CD4-positive, alpha-beta T cell (primary cell): ENCODE results near the gene SCAMP5. TPM values are rescaled to one million over a fixed set of nuclear protein-coding genes. Genes with fewer than 3 reads are reported as not detected.

Source experiments
- ATAC-seq: fragments of 200-7000 bp; cut with Tn5 transposase; one replicate; pipeline ENCODE4 v1.10.0; 2022; ENCODE audit warnings: mild to moderate bottlenecking; ENCODE audit not compliant: poor library complexity
- CTCF ChIA-PET: fragments of 350-600 bp; sonication (Branson Sonifier 250); formaldehyde crosslinking; loops from one replicate; lab custom pipeline; 2021; ENCODE audit warnings: antibody characterized with exemption, inconsistent platforms; lab: Charles Lee
- POLR2A ChIA-PET: fragments of 350-600 bp; sonication (Branson Sonifier 250); formaldehyde crosslinking; loops from one replicate; lab custom pipeline; 2021; ENCODE audit warnings: antibody characterized with exemption, inconsistent platforms; lab: Charles Lee
- DNase-seq, 14 experiments: peaks; one replicate each; pipeline ENCODE4 v3.0.0-alpha.2; 2013 to 2020; ENCODE audit warnings: mixed read lengths in 2 of 14
- H3K27ac ChIP-seq, 2 donors: one replicate each; pipeline versions ENCODE4 v1.5.1 to v1.7.0; 2013; ENCODE audit warnings: low read length in 2 of 2, low read depth in 1 of 2, mild to moderate bottlenecking in 1 of 2
- H3K27me3 ChIP-seq, 2 experiments: 1 replicate in 1 of 2; 2 replicates in 1 of 2; pipeline versions ENCODE4 v1.6.1 to v1.7.0; 2013; ENCODE audit warnings: low read length in 2 of 2, control low read depth in 1 of 2, mild to moderate bottlenecking in 1 of 2, moderate library complexity in 1 of 2; ENCODE audit not compliant: insufficient read depth in 2 of 2, control insufficient read depth in 1 of 2
- H3K36me3 ChIP-seq: one replicate; pipeline ENCODE4 v1.6.1; 2013; ENCODE audit warnings: low read length, control low read depth; ENCODE audit not compliant: insufficient read depth
- H3K4me1 ChIP-seq: one replicate; pipeline ENCODE4 v1.6.1; 2013; ENCODE audit warnings: low read length, control low read depth; ENCODE audit not compliant: insufficient read depth
- H3K4me3 ChIP-seq: one replicate; pipeline ENCODE4 v1.5.1; 2013; ENCODE audit warnings: mild to moderate bottlenecking, low read length, moderate library complexity
- H3K9me3 ChIP-seq, 2 experiments: 1 replicate in 1 of 2; 2 replicates in 1 of 2; pipeline versions ENCODE4 v1.6.1 to v1.7.0; 2013; ENCODE audit warnings: low read length in 2 of 2, mild to moderate bottlenecking in 2 of 2, control low read depth in 1 of 2, moderate library complexity in 1 of 2; ENCODE audit not compliant: control insufficient read depth in 1 of 2, insufficient read depth in 1 of 2
- H3K27ac Mint-ChIP-seq: one replicate; pipeline ENCODE4 v1.8.0; 2020; ENCODE audit warnings: mixed read lengths
- H3K27me3 Mint-ChIP-seq: one replicate; pipeline ENCODE4 v1.8.0; 2021; ENCODE audit warnings: mixed read lengths
- H3K36me3 Mint-ChIP-seq: one replicate; pipeline ENCODE4 v1.8.0; 2021; ENCODE audit warnings: low read depth, mixed read lengths
- H3K4me1 Mint-ChIP-seq: one replicate; pipeline ENCODE4 v1.8.0; 2021; ENCODE audit warnings: low read depth, mixed read lengths
- H3K4me3 Mint-ChIP-seq: one replicate; pipeline ENCODE4 v1.8.0; 2020; ENCODE audit warnings: mild to moderate bottlenecking, mixed read lengths
- H3K9me3 Mint-ChIP-seq: one replicate; pipeline ENCODE4 v1.8.0; 2020; ENCODE audit warnings: mixed read lengths
- intact Hi-C, 2 experiments: fragments of 100-400 bp; cut with DNase I in 1 of 2; cut with micrococcal nuclease in 1 of 2; formaldehyde crosslinking; loops; one replicate each; pipeline versions ENCODE4 v1.15.1 to v1.9.0; 2023 to 2025; cut with DNase I, micrococcal nuclease
- total RNA-seq, 174 experiments: library from RNA in 2 of 174; stranded (reverse) in 2 of 174; gene quantifications; one replicate each; pipeline ENCODE4 v1.2.3 and lab custom pipeline; 2021 to 2026
- TF ChIP-seq, protein P1 (sequence below): fragments of 200-600 bp; IDR thresholded peaks from one replicate; pipeline ENCODE4 v1.8.0; 2022; ENCODE audit warnings: antibody characterized with exemption, mild to moderate bottlenecking

The SCAMP5 gene
- total RNA-seq, 2 experiments from 2014 or later = 5.7 to 6.4 TPM

DNA sequence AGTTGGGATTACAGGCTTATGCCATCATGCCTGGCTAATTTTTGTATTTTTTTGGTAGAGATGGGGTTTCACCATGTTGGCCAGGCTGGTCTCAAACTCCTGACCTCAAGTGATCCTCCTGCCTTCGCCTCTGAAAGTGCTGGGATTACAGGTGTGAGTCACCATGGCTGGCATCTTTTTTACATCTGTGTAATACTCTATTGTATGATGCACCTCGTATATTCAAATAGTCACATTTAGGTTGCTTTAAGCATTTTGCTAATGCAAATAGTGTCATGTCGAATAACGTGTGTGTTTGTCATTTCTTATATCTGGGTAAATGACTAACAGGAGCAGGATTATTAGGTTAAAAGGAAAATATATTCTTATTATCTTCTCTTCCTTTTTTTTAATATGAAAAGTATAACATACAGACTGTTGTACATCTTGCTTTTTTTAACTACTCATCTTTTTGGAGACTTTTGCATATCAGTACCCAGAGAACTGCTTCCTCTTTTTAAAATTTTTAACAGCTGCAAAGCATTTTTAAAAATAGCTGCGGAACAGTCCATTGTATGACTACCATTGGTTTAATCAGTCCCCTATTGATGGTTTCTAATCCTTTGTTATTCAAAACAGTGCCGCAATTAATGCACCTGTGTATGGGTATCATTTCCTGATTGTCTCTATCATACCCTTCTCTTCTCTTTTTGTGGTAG lies 13.4 kb downstream of the SCAMP5 start:
- ATAC-seq (no peak), DNase-seq (no peak)
- no peak overlapping the region for H3K4me3 ChIP-seq
- Mint-ChIP-seq H3K4me1 (peaks cover 8% of the 10 kb centered on the region), H3K36me3 (no peaks in the 10 kb centered on the region), H3K4me3 (no peak overlapping the region), H3K27me3 (no peaks in the 10 kb centered on the region), H3K27ac (no peak overlapping the region), H3K9me3 (no peaks in the 10 kb centered on the region)
- no peak overlapping the region for H3K27ac ChIP-seq
- no peaks in the 10 kb centered on the region for H3K36me3 ChIP-seq
- intact Hi-C loops = no loop called here
- CTCF ChIA-PET = no interaction called here
- TF ChIP-seq, protein P1, sequence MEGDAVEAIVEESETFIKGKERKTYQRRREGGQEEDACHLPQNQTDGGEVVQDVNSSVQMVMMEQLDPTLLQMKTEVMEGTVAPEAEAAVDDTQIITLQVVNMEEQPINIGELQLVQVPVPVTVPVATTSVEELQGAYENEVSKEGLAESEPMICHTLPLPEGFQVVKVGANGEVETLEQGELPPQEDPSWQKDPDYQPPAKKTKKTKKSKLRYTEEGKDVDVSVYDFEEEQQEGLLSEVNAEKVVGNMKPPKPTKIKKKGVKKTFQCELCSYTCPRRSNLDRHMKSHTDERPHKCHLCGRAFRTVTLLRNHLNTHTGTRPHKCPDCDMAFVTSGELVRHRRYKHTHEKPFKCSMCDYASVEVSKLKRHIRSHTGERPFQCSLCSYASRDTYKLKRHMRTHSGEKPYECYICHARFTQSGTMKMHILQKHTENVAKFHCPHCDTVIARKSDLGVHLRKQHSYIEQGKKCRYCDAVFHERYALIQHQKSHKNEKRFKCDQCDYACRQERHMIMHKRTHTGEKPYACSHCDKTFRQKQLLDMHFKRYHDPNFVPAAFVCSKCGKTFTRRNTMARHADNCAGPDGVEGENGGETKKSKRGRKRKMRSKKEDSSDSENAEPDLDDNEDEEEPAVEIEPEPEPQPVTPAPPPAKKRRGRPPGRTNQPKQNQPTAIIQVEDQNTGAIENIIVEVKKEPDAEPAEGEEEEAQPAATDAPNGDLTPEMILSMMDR = no peak
- H3K27me3 ChIP-seq = peaks cover 0 to 4% of the 10 kb centered on the region in 2 experiments
- no peaks in the 10 kb centered on the region for H3K9me3 ChIP-seq
- POLR2A ChIA-PET = interaction anchor here (2.2 kb wide), 1 partner anchor 15 kb away, joined by 7 read pairs; the partner anchor contains the start of gene PPCDC
- no peaks in the 10 kb centered on the region for H3K4me1 ChIP-seq

DNA sequence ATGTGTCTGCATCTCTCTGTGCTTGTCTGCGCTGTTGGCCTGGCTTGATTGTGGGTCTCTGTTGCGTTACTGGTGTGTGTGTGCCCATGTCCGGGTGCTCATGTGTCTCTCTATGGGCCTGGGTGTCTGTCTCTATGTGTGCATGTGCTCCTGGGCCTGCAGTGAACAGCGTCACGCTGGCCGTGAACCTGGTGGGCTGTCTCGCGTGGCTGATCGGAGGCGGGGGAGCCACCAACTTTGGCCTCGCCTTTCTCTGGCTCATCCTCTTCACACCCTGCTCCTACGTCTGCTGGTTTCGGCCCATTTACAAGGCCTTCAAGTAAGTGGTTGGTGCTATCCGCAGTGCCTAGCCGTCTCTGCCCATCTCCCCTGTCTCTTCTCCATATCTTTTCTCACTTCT lies 21.1 kb downstream of the SCAMP5 start:
- no peak overlapping the region for H3K4me3 ChIP-seq
- no peaks in the 10 kb centered on the region for H3K9me3 ChIP-seq
- ChIA-PET CTCF (no interaction called here), POLR2A (no interaction called here)
- TF ChIP-seq, protein P1 = no peak
- no peaks in the 10 kb centered on the region for H3K4me1 ChIP-seq
- peaks cover 0 to 2% of the 10 kb centered on the region in 2 experiments for H3K27me3 ChIP-seq
- no peaks in the 10 kb centered on the region for H3K36me3 ChIP-seq
- ATAC-seq (no peak), DNase-seq (no peak)
- no peaks in the 10 kb centered on the region for H3K27me3 Mint-ChIP-seq
- H3K36me3 Mint-ChIP-seq = no peaks in the 10 kb centered on the region
- H3K27ac Mint-ChIP-seq = no peak overlapping the region
- no peaks in the 10 kb centered on the region for H3K9me3 Mint-ChIP-seq
- intact Hi-C loops = no loop called here
- no peaks in the 10 kb centered on the region for H3K4me1 Mint-ChIP-seq
- no peak overlapping the region for H3K27ac ChIP-seq
- no peak overlapping the region for H3K4me3 Mint-ChIP-seq

DNA sequence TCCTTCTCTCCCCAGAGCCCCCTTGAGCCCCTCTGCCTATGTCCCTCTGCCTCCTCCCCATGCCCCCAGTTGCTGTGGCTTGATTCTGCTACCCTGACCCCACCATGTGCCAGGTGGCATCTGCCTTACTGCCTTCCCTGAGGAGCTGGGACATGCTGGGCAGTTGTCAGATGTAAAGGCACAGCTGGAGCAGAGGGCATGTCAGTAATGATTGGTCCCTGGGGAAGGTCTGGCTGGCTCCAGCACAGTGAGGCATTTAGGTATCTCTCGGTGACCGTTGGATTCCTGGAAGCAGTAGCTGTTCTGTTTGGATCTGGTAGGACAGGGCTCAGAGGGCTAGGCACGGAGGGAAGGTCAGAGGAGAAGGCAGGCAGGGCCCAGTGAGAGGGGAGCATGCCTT lies 24.6 kb downstream of the SCAMP5 start:
- TF ChIP-seq, protein P1 = no peak
- Mint-ChIP-seq H3K27me3 (no peaks in the 10 kb centered on the region), H3K36me3 (peaks cover 7% of the 10 kb centered on the region), H3K27ac (no peak overlapping the region), H3K4me3 (no peak overlapping the region), H3K9me3 (no peaks in the 10 kb centered on the region), H3K4me1 (peaks cover 17% of the 10 kb centered on the region)
- H3K36me3 ChIP-seq = no peaks in the 10 kb centered on the region
- POLR2A ChIA-PET = no interaction called here
- CTCF ChIA-PET = no interaction called here
- intact Hi-C loops = loop anchor here in 1 of 2 experiments (5.0 to 10.0 kb wide), 4 partner anchors 435 to 1028 kb away; partner anchors contain the start of genes ARID3B, IMP3, PML and SIN3A
- no peaks in the 10 kb centered on the region for H3K27me3 ChIP-seq
- peaks cover 18% of the 10 kb centered on the region for H3K4me1 ChIP-seq
- no peaks in the 10 kb centered on the region for H3K9me3 ChIP-seq
- no peak for DNase-seq
- no peak for ATAC-seq
- no peak overlapping the region for H3K27ac ChIP-seq
- no peak overlapping the region for H3K4me3 ChIP-seq
